MG63 (cell line): Measurements from ENCODE around the gene IFNA6. TPM values are rescaled to one million over a fixed set of nuclear protein-coding genes. Genes with fewer than 3 reads are reported as not detected.
"Not testable (repeated sequence)": the region's sequence is repeated elsewhere in the genome, so short reads cannot be mapped to it uniquely, and the experiment has no call there.

Experiments used
- DNase-seq: peaks from one replicate; pipeline ENCODE4 v3.0.0-alpha.2; 2020
- H3K27me3 ChIP-seq: fragments of 250-450 bp; sonication (Bioruptor Pico); 2 replicates; pipeline ENCODE4 v1.5.1; 2020; ENCODE audit warnings: mild to moderate bottlenecking, moderate library complexity
- H3K36me3 ChIP-seq: fragments of 250-450 bp; sonication (Bioruptor Pico); 2 replicates; pipeline ENCODE4 v1.5.1; 2020; ENCODE audit warnings: mild to moderate bottlenecking, moderate library complexity
- H3K4me3 ChIP-seq: fragments of 250-450 bp; sonication (Bioruptor Pico); 2 replicates; pipeline ENCODE4 v1.5.1; 2020; ENCODE audit warnings: mild to moderate bottlenecking, moderate library complexity
- H3K9me3 ChIP-seq: fragments of 250-450 bp; sonication (Bioruptor Pico); 2 replicates; pipeline ENCODE4 v1.5.1; 2020; ENCODE audit warnings: mild to moderate bottlenecking, moderate library complexity
- total RNA-seq: library from RNA; depleted of rRNA; stranded (reverse); fragments of >200 nt; shearing (Covaris generic); gene quantifications from 2 replicates; pipeline ENCODE4 v1.2.3, GENCODE V29; 2014; ENCODE audit warnings: low replicate concordance; rRNA removed

IFNA6 gene
- not detected in 2 replicates for total RNA-seq

DNA sequence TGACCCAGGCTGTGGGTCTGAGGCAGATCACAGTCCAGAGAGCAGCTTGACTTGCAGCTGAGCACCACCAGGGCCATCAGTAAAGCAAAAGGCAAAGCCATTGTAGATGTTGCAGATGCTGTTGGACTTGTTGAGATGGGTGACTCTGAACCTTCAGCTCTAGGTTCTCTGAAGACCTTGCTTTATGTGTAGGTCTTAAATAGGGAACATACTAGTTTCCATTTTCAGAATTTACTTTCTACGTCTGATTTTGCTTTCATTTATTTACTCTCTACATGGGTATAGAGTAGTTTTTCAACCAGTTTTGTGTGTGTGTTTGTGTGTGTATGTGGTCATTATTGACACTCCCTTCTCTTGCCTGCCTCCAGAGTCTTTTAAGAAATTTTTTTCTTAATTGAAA, at the start of gene IFNA6:
Gene IFNA6 (minus strand): TSS at position 101 of the 400 bp plus-strand sequence. CDS start 0 bp downstream, at position 101.
- no peak for DNase-seq
- Histone ChIP-seq H3K4me3 (no peak within 1 kb of the TSS), H3K36me3 (no peaks in the 10 kb centered on the region), H3K9me3 (peaks cover 2% of the 10 kb centered on the region), H3K27me3 (peaks cover 45% of the 10 kb centered on the region)

DNA sequence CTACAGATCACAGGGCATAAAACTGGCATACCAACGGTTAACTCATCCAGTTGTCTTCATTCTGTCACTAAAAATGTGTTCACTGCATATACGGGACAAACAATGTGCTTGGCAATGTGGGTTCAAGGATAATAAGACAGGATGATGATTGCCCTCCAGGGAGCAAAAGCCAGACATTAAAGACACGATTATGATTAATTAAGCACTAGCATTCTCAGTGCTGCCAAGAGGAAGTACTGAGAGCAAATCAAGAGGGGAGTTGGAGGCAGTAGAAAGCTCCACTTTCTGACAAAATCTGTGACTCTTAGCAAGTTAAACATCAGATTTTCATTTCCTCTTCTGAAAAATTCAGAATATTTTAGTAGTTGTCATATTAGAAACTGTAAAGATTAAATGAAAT, 49.3 kb upstream of the IFNA6 start:
- Histone ChIP-seq H3K36me3 (no peaks in the 10 kb centered on the region), H3K9me3 (no peaks in the 10 kb centered on the region), H3K27me3 (peaks cover 63% of the 10 kb centered on the region), H3K4me3 (no peak overlapping the region)
- no peak for DNase-seq

DNA sequence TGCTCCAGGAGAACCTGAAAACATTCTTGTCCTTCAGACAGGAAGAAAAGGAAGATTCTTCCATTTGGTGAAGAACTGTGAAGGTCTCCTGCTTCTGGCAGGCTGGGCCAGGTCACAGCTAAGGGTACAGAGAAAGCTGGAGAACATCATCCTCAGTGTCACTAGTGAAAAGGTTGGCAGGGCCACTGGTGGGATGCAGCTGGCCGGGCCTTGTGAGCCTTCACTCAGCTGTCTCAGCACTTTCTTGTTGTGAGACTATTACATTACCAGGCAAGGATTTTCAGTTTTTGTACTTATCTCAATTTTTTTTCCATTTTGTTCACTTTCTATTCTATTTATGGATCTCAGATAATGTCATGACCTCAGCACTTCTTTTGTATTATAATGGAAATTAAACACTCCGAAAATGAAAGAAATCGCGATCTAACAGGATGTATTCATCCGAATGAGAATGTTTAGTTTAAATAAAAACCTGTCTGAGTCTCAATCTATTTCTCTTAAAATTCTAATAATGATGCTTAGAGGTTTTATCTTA, 48.3 kb upstream of the IFNA6 start:
- Histone ChIP-seq H3K9me3 (no peaks in the 10 kb centered on the region), H3K27me3 (peaks cover 62% of the 10 kb centered on the region), H3K4me3 (no peak overlapping the region), H3K36me3 (no peaks in the 10 kb centered on the region)
- no peak for DNase-seq

DNA sequence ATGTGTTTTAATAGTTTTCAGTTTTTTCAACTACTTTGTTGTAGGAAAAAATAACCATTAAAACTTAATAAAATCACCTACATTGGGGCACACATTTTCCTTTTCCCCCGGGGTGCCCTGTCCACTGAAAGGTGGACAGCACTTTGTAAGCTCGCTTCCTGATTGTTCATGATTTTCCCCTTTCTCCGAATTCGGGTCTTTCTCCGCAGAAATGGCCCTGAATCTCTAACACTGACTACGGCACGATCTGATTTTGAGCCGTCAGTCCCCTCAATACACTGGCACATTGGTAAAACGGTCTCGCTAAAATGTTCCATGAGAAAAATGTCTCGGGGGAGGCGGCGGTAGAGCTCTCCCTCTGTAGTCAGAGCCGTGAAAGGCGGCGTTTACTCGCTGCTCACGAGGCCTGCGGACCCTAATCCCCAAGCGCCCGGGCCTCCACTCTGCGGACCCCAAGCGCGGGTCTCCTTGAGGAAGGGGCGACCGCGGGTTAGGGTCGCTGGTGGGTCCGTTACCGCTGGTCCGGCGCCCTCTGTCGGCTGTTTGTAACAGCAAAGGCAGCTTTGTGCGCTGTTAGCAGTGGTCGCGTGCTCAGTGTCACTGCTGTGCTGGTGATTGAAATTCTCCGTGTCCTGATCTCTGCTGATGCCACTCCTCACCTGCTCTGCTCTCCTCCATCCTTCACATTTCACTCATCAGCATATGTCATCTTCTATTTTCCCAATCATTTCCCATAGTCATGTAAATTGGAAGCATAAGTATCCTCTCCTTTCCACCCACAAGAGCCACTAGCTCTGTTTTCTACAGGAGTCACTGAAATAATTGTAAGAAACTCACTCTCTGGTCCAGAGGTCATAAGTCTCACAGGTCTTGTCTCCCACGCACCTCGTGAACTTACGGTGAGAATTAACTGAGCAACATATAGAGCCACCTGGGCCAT, 45.4 kb upstream of the IFNA6 start:
- Histone ChIP-seq H3K9me3 (no peaks in the 10 kb centered on the region), H3K27me3 (peaks cover 68% of the 10 kb centered on the region), H3K4me3 (peak overlapping the region; percentile 57), H3K36me3 (no peaks in the 10 kb centered on the region)
- DNase-seq: peak; percentile 85

DNA sequence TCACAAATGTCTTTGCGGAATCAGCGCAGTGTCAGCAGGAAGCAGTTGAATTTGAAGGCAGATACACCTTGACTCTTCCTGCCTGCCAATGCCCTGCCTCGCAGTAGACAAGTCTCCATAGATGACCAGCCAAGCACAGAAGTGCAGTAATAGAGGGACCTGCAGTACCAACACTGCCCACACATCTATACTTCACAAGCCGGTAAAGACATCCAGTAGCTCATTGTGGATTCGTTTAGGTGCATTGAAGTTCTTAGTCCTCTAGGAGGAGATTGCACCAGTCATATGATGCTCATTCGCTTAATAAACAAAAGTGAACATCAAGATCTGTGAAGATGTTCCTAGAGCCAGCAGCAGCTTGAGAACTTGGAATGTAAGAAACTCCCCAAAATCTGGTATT, 41.6 kb upstream of the IFNA6 start:
- Histone ChIP-seq H3K27me3 (peaks cover 88% of the 10 kb centered on the region), H3K4me3 (no peak overlapping the region), H3K9me3 (no peaks in the 10 kb centered on the region), H3K36me3 (no peaks in the 10 kb centered on the region)
- DNase-seq: peak; percentile 68

DNA sequence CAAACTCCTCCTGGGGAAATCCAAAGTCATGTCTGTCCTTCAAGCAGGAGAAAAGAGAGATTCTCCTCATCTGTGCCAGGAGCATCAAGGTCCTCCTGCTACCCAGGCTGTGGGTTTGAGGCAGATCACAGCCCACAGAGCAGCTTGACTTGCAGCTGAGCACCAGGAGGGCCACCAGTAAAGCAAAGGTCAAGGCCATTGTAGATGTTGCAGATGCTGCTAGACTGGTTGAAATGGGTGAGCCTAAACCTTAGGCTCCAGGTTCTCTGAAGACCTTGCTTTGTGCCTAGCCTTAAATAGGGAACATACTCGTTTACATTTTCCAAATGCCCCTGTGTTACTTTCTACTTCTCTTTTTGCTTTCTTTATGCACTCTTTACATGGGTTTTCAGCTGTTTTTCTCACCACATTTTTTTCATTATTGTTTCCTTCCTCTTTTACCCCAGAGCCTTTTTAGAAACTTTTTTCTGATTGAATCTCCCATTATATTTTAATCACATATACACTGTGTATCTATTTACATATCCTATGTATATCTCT, 34.5 kb upstream of the IFNA6 start, which contains the start of gene IFNA2:
Gene IFNA2 (minus strand): TSS at position 268 of the 540 bp plus-strand sequence. CDS start 69 bp downstream, at position 199.
- Histone ChIP-seq H3K27me3 (peaks cover 80% of the 10 kb centered on the region), H3K4me3 (no peak within 1 kb of the TSS), H3K9me3 (no peaks in the 10 kb centered on the region), H3K36me3 (no peaks in the 10 kb centered on the region)
- no peak for DNase-seq

DNA sequence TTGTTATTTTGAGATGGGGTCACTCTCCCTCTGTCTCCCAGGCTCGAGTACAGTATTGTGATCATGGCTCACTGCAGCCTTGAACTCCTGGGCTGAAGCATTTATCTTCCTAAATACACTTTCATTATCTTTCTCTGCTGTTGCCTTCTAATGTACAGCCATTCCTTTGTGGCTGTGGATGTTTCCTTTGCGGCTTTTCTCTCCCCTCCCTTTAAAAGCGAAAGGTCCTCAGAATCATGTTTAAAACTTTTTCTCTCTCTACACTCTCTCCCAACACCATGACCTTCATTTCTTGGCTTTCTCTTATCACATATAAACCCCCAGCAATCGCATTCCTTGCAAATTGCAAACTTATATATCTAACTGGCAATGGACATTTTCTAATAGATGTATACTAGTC, 32.9 kb upstream of the IFNA6 start:
- H3K9me3 ChIP-seq: no peaks in the 10 kb centered on the region
- DNase-seq: no peak
- peaks cover 80% of the 10 kb centered on the region for H3K27me3 ChIP-seq

DNA sequence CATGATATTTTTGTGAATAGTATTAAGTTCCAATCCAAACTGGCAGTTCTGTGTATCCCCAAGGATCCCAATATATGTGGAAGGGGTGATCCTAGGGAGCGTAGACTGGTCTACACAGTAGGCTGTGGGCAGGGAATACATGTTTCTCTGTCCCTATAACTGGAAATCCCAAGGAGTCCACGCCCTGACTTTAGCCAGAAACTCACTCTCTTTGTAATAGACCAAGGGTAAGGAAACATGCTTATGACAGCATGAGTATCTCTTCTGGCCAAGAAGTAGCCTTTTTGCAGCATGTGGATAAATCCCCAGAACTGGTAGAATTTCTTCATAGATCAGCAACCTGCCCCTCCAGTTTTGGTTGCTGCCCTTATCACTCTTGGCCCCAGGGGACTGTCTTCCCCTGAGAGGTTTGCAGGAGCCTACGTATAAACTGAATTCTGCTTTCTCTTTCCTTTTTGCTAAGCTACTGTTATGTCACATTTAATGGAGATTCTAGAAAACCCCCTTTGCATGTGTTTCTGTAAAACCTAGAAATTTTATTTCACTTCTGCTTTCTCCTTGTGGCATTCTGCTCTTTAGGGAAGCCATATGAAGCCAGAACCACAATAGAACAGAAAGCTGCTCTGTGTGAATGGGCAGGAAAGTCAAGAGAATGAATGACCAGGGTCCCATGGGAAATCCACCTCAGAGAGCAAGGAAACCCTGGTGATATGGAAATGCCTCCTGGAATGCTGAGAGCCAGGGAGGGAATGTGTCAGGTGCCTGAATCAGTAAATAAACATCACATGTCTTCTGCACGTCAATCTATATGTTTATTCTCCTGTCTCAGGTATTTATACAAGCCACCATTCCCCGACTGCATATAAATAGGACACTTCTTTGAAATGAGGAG, 31.0 kb upstream of the IFNA6 start:
- Histone ChIP-seq H3K27me3 (peaks cover 74% of the 10 kb centered on the region), H3K36me3 (no peaks in the 10 kb centered on the region), H3K4me3 (no peak overlapping the region), H3K9me3 (no peaks in the 10 kb centered on the region)
- no peak for DNase-seq

More for the DNA sequence above, 32.9 kb upstream of the IFNA6 start:
- Histone ChIP-seq H3K4me3 (0 out of 2 replicates have a peak overlapping the region, but pooled peaks have one; percentile 0), H3K36me3 (no peaks in the 10 kb centered on the region)

DNA sequence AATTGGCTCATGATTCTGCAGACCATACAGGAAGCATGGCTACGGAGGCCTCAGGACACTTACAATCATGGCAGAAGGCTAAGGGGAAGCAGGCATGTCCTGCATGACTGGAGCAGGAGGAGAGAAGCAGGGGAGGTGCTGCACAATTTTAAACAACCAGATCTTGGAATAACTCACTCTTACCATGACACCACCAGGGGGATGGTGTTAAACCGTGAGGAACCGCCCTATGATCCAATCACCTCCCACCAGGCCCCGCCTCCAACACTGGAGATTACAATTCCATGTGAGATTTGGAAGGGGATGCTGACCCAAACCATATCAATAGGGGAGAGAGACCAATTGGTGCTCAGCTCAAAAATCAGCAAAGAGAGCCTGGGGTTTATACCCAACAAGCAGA, 20.8 kb upstream of the IFNA6 start:
- Histone ChIP-seq H3K9me3 (peaks cover 12% of the 10 kb centered on the region), H3K27me3 (peaks cover 35% of the 10 kb centered on the region)
- not testable (repeated sequence) for DNase-seq, H3K36me3 ChIP-seq, H3K4me3 ChIP-seq

DNA sequence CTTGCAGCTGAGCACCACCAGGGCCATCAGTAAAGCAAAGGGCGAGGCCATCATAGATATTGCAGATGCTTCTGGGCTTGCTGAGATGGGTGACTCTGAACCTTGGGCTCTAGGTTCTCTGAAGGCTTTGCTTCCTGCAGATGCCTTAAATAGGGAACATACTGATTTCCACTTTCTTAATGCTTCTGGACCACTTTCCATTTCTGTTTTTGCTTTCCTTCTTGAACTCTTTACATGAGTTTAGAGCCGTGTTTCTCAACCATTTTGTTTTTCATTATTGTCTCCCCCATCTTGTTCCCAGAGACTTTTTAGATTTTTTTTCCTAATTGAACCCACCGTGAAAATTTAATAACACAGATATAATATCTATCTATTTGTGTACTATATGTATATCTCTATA, 17.3 kb upstream of the IFNA6 start, which contains the start of gene IFNA13:
Gene IFNA13 (minus strand): TSS at position 101 of the 400 bp plus-strand sequence. CDS start 47 bp downstream, at position 54.
- no peak for DNase-seq
- H3K9me3 ChIP-seq: no peaks in the 10 kb centered on the region

DNA sequence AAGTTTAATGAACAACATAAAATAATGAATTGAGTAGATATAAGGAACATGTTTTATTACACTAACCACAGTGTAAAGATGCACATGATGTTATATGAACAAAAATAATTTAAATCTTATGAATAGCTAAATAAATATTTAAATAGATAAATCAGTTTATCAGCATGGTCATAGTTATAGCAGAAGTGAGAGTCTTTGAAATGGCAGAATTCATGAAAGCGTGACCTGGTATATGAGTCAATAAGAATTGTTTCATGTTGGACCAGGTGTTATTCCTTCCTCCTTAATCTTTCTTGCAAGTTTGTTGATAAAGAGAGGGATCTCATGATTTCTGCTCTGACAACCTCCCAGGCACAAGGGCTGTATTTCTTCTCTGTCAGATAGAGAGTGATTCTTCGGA, 16.5 kb upstream of the IFNA6 start:
- H3K36me3 ChIP-seq, DNase-seq, H3K4me3 ChIP-seq, H3K9me3 ChIP-seq: not testable (repeated sequence)
- peaks cover 51% of the 10 kb centered on the region for H3K27me3 ChIP-seq

More for the DNA sequence above, 17.3 kb upstream of the IFNA6 start, which contains the start of gene IFNA13:
- peaks cover 51% of the 10 kb centered on the region for H3K27me3 ChIP-seq
- no peak within 1 kb of the TSS for H3K4me3 ChIP-seq
- no peaks in the 10 kb centered on the region for H3K36me3 ChIP-seq

DNA sequence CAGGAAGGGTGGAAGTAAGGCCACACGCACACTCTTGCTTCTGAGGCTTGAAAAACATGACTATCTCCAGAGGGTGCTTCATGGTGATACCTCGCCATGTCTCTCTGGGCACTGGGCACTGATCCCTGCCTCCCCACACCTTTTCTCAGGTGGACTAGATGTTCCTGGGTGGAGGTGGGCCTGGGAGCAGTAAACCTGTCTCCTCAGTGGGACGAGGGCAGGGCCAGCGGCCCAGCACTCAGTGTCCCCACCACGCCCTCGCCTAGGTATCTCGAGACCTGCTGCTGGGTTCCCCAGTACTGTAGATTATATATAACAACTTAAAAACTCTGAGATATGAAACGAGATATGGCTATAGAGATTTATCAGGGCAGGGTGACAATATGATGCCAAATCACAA, 11.6 kb upstream of the IFNA6 start:
- Histone ChIP-seq H3K4me3 (no peak overlapping the region), H3K27me3 (peaks cover 32% of the 10 kb centered on the region), H3K36me3 (no peaks in the 10 kb centered on the region), H3K9me3 (no peaks in the 10 kb centered on the region)
- DNase-seq: no peak

DNA sequence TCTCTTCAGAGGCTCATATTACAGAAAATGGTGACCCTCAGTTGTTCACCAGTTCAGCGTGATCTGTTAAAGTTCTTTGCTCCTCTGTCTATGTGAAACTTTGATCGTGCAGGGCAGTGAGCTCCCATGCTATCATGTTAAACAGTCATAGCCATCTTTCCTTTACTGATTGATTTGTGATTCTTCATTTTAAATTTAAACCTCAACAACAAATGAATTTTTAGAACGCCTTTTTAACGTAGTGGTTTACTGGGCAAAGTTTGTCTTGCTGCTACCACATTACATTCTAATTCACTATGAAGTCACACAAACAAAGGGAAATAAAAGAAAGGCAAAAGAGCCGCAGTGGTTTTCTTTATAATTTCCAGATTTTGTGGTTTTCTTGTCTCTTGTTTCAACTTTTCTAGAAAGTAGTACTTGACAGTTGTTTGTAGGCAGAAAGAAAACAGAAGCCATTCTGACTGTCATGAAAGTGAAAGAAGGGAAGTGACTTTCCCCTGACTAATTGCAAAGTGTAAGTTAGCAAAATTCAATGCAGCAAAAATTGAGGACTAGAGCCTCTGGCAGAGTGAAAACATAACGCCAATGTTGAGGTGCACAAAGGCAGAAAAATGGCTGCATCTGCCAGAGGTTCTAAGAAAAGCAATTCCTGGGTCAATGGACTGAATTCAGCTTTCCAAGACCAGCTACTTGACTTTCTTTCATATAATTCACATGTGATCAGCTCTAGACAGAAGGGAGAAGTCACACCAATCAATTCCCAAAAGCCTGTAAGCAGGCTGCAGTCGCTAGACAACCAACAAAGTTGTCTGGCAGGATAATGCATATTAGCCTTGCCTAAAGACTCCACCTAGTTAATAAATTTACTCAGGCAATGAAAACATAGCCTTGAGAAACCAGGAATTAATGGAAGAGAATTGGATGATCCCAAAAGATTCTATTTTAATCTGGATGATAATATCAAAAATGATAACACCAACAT, 7.1 kb upstream of the IFNA6 start:
- Histone ChIP-seq H3K9me3 (no peaks in the 10 kb centered on the region), H3K4me3 (peak overlapping the region; percentile 23), H3K27me3 (no peaks in the 10 kb centered on the region; the same call in 1 of the 2 replicates), H3K36me3 (no peaks in the 10 kb centered on the region)
- no peak for DNase-seq

DNA sequence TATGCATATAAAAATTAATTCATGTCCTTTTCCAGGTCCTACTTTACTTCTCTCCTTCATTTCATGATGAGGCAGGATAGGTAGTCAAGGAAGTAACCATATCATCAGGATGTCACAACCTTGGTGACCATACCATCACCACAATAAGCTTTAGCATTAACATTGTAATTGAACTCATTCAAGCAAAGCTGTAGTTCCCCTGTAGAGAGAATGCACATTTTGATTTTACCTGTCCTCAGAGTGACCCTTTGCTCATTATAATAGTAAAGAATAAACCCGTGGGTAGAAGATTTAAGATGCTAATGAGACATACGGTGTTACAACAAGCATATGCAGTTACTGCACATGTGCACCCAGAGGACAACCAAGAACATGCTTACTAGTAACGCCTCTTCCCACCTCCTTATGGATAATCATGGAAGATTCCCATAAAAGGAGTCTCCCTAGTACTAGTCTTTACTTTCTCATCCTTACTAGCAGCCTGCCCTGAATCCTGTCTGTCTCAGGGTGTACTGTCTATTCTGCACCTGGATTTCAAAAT, 2.2 kb downstream of the IFNA6 start:
- Histone ChIP-seq H3K4me3 (no peak overlapping the region), H3K27me3 (peaks cover 46% of the 10 kb centered on the region), H3K36me3 (no peaks in the 10 kb centered on the region), H3K9me3 (peaks cover 19% of the 10 kb centered on the region)
- DNase-seq: no peak

DNA sequence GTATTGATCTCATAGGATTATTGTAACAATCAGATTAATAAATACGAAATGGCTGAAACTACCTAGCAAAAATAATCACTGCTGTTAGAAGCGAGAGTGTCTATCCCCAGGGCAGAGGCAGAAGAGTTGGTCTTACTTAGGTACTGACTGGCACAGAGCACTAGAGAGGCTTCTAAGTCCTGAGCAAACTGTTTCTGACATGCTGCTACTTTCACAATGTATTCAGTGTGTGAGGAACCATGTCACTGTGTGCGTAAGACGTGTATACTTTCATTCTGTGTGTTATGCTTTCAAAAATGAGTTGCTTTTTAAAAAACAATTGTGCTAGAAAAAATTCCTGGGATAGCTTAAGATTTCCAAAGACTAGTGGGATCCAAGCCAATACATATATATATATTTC, 10.0 kb downstream of the IFNA6 start:
- Histone ChIP-seq H3K36me3 (no peaks in the 10 kb centered on the region), H3K9me3 (peaks cover 22% of the 10 kb centered on the region), H3K4me3 (no peak overlapping the region), H3K27me3 (peaks cover 2% of the 10 kb centered on the region; the same call in 1 of the 2 replicates)
- no peak for DNase-seq
